Stimulated activated naive CD8-positive, alpha-beta T cell treated with anti-CD3 and anti-CD28 coated beads, Interleukin-15, Interleukin-2, amounts not matched to agents 100 U/mL and 50 U/mL, for 24 hours (primary cell): Measurements from ENCODE around the gene TNFAIP6.
"Not testable (repeated sequence)": the region's sequence is repeated elsewhere in the genome, so short reads cannot be mapped to it uniquely, and the experiment has no call there.

Source experiments
- ATAC-seq: fragments of 150-1000 bp; cut with Tn5 transposase; one replicate; pipeline ENCODE4 v1.10.0; 2021
- DNase-seq: peaks from one replicate; pipeline ENCODE4 v3.0.0; 2021

Gene TNFAIP6

GRCh38 chr2:151357359-151357758 is at the start of gene TNFAIP6:
Gene TNFAIP6 (plus strand): TSS chr2:151357592. CDS start chr2:151357667, 75 bp downstream.
- ATAC-seq (no peak), DNase-seq (no peak)

- ATAC-seq, DNase-seq: not testable (repeated sequence)
These were observed 47.1 kb upstream of the TNFAIP6 start for GRCh38 chr2:151310313-151310712.

GRCh38 chr2:151312440-151312839 is 45.0 kb upstream of the TNFAIP6 start:
- not testable (repeated sequence) for DNase-seq, ATAC-seq

GRCh38 chr2:151315381-151315903 is 42.0 kb upstream of the TNFAIP6 start:
- ATAC-seq (no peak), DNase-seq (no peak)

- ATAC-seq (no peak), DNase-seq (no peak)
These were observed 31.8 kb upstream of the TNFAIP6 start for GRCh38 chr2:151325581-151326095.

GRCh38 chr2:151326554-151326953 is 30.8 kb upstream of the TNFAIP6 start:
- DNase-seq, result no peak

GRCh38 chr2:151329998-151330397 is 27.4 kb upstream of the TNFAIP6 start:
- no peak for ATAC-seq
- no peak for DNase-seq

More at GRCh38 chr2:151326554-151326953, 30.8 kb upstream of the TNFAIP6 start:
- ATAC-seq, result no peak

GRCh38 chr2:151333083-151333482 is 24.3 kb upstream of the TNFAIP6 start:
- ATAC-seq, result no peak

GRCh38 chr2:151334082-151334815 is 23.1 kb upstream of the TNFAIP6 start:
- DNase-seq, result no peak
- ATAC-seq, result no peak

More at GRCh38 chr2:151333083-151333482, 24.3 kb upstream of the TNFAIP6 start:
- no peak for DNase-seq

GRCh38 chr2:151336863-151337371 is 20.5 kb upstream of the TNFAIP6 start:
- ATAC-seq (no peak), DNase-seq (no peak)

- DNase-seq, result no peak
- ATAC-seq, result no peak
These were observed 19.7 kb upstream of the TNFAIP6 start for GRCh38 chr2:151337643-151338042.

GRCh38 chr2:151338115-151338514 is 19.3 kb upstream of the TNFAIP6 start:
- no peak for ATAC-seq
- no peak for DNase-seq

- ATAC-seq (no peak), DNase-seq (no peak)
These were observed 14.3 kb upstream of the TNFAIP6 start for GRCh38 chr2:151343073-151343472.

- ATAC-seq, DNase-seq: not testable (repeated sequence)
These were observed 13.2 kb upstream of the TNFAIP6 start for GRCh38 chr2:151344191-151344590.

- ATAC-seq, result no peak
- no peak for DNase-seq
These were observed 12.5 kb upstream of the TNFAIP6 start for GRCh38 chr2:151344906-151345305.

GRCh38 chr2:151347294-151347693 is 10.1 kb upstream of the TNFAIP6 start:
- DNase-seq (no peak), ATAC-seq (no peak)

- no peak for DNase-seq
- ATAC-seq, result no peak
These were observed 9.5 kb upstream of the TNFAIP6 start for GRCh38 chr2:151347906-151348305.

- DNase-seq, result no peak
- no peak for ATAC-seq
These were observed 6.7 kb upstream of the TNFAIP6 start for GRCh38 chr2:151350579-151351195.

- DNase-seq (no peak), ATAC-seq (no peak)
These were observed 3.4 kb upstream of the TNFAIP6 start for GRCh38 chr2:151353995-151354394.

- ATAC-seq (no peak), DNase-seq (no peak)
These were observed 2.6 kb upstream of the TNFAIP6 start for GRCh38 chr2:151354807-151355206.

GRCh38 chr2:151358166-151358970 is 976 bp downstream of the TNFAIP6 start:
- DNase-seq, result no peak

More at GRCh38 chr2:151358166-151358970, 976 bp downstream of the TNFAIP6 start:
- no peak for ATAC-seq
